Stimulated activated CD4-positive, alpha-beta T cell treated with anti-CD3 and anti-CD28 coated beads, Interleukin-4, amount 100 ng/mL, for 1 hour (primary cell): Measurements from ENCODE around the gene SMIM7.

Experiments used
- DNase-seq: peaks from one replicate; pipeline ENCODE4 v3.0.0-alpha.2; 2020

The SMIM7 gene

DNA sequence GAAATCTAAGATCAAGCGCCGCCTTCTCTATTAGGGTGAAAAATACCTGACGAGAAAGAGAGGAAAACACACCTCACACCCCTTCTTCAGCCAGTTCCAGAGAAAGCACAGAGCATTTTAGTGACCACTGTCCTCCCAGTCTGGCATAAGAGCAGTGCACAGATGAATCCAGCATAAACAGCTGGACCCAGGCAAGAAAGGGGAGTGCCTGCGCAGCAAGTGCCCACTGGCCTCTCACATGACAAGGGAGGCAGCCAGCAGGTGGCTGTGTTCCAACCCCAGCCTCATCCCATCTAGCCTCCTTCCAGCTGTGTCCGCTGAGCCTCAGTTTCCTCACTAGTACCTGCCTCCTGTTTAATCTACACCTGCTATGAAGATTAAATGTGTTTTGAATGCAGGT is 39.9 kb downstream of the SMIM7 start:
- no peak for DNase-seq

- DNase-seq, result no peak
Measured at GRCh38 chr19:16619457-16619856, 40.5 kb downstream of the SMIM7 start.

GRCh38 chr19:16618248-16618647 is 41.7 kb downstream of the SMIM7 start:
- DNase-seq, result no peak

- no peak for DNase-seq
Measured at GRCh38 chr19:16615808-16616207, 44.1 kb downstream of the SMIM7 start.

GRCh38 chr19:16614941-16615340 is 45.0 kb downstream of the SMIM7 start:
- no peak for DNase-seq

DNA sequence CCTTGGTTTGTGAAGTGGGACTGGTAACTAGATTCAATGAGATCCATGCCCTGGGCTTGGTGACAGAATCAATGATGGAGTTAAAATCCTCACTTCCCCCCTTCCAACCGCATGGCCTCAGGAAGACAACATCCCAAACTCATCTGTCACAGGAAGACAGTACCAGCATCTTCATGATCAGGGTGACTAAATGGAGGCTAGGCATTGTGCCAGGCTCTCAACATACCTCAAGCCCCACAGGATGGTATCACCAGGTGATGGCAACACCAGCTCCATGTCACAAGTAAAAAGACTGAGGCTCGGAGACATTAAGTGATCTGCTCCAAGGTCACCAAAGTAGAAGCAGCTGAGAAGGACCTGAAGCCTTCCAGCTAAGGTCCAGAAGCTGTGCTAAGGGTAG is 46.1 kb downstream of the SMIM7 start:
- DNase-seq, result no peak

DNA sequence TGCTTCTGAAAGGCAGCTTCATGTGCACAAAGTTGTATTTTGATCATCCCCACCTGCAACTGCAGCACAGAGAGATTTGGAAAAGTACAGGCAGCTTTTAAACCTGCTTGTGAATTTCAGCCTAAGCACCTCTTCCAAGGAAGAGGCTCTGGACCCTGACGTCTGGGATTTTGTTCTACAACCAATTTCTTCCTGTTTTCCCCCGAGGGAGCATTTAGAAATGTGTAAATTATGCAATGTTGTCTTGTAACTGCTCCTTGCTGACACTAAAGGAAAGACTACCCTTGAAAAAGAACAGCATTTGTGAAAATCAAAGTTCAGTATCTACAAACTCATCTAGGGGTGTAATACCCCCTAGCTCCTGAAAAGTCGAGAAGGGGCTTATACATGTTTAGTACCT is 47.3 kb downstream of the SMIM7 start:
- DNase-seq, result no peak

DNA sequence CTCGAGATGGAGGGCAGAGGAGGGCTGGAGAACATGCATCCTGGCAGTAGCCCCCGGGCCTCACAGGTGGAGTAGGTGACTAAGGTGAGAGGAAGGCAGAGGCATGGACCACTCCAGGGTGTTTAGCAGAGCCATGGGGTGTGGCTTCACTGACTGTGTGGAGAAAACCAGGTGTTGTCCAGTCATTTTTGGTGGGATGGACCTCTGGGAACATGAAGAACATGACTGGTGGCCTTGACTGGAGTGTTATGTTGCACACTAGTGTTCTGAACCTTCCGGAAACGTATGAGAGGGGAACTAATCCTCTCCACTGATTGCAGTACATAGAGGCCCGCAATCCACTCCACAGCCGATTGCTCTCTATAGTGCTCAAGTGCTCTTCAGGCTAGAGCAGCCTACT is 48.8 kb downstream of the SMIM7 start:
- DNase-seq, result no peak

DNA sequence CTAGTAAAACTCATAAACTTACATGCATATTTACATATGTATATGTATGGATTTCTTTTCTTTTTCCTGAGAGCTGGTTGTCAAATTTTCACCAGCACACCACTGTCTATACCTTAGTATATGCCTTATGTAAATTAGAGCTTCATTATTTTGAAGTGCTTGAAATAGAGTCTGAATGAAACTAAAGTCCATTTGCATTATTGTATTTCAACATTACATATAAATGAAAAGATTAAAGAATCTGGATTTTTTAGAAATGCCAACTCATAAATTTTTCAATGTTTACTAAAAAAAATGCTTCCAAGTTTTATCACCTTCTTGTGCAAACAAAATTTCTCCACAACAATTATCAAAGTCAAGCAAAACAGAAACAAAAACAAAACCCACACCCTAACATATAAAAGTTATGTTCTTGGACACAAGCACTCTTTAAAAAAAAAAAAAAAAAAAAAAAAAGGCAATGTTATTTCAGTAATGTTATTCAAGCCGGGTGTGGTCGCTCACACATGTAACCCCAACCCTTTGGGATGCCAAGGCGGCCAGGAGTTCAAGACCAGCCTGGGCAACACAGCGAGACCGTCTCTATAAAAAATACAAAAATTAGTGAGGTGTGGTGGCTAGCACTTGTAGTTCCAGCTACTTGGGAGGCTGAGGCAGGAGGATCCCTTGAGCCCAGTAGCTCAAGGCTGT is 50.3 kb downstream of the SMIM7 start:
- no peak for DNase-seq

- no peak for DNase-seq
Measured at GRCh38 chr19:16608290-16608739, 51.6 kb downstream of the SMIM7 start.

- no peak for DNase-seq
Measured at GRCh38 chr19:16607819-16608218, 52.1 kb downstream of the SMIM7 start.

GRCh38 chr19:16605553-16605994 is 54.4 kb downstream of the SMIM7 start:
- no peak for DNase-seq

- DNase-seq, result no peak
Measured at GRCh38 chr19:16605115-16605514, 54.8 kb downstream of the SMIM7 start.

GRCh38 chr19:16604615-16605014 is 55.3 kb downstream of the SMIM7 start:
- DNase-seq, result no peak

DNA sequence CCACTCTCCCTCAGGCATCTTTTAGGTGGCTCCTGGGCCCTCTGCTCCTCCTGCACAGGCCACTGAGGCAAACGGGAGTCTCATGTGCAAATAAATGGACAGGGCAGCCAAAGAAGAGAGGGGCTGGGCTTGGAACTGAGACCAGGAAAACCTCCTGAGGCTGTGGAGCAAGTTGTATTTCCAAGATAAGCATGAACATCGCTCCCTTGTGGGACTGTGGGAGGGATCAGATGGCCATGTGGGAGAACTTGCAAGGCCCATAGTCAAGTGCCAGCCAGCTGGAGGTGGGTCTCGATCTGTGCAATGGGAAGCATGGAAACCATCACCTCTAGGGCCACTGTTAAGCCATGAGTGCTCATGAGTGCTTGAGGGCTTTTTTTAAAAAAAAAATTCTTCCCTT is 56.9 kb downstream of the SMIM7 start:
- DNase-seq, result no peak

DNA sequence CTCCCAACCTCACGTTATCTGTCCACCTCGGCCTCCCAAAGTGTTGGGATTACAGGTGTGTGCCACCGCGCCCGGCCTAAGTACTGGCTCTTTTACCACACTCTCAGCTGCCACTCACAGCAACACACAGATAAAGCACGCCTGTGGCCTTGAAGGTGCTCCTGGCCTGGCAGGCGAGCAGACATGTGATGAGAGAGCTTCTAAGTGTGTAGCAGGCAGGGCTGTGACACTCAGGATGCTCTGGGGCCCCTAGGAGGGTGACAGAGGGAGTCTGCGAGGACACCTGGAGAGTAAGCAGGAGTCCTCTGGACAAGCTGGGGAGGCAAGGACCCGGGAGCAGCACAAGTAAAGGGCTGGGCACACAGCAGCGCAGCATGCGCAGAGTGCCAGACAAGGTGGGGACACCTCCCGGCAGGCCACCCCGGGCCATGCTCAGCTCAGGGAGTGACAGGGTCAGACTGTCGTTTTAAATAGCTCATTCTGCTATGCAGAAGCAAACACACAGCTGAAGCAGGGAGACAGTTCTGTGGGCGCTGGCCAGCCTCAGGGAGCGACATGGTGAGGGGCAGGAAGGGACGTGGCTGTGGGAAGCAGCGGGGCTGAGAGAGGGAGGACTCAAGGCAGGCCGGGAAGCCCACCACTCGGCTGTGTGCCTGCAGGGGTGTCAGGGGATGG is 58.4 kb downstream of the SMIM7 start:
- no peak for DNase-seq

DNA sequence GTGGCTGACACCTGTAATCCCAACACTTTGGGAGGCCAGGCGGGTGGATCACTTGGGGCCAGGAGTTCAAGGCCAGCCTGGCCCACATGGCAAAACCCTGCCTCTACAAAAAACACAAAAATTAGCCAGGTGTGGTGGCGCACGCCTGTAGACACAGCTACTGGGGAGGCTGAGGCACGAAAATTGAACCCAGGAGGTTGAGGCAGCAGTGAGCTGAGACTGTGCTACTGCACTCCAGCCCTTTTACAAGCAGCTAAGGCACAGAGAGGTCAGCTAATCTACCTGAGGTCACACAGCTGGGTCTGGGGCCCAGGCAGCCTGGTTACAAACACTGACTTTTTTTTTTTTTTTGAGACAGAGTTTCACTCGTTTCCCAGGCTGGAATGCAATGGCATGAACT is 59.1 kb downstream of the SMIM7 start:
- DNase-seq, result no peak

DNA sequence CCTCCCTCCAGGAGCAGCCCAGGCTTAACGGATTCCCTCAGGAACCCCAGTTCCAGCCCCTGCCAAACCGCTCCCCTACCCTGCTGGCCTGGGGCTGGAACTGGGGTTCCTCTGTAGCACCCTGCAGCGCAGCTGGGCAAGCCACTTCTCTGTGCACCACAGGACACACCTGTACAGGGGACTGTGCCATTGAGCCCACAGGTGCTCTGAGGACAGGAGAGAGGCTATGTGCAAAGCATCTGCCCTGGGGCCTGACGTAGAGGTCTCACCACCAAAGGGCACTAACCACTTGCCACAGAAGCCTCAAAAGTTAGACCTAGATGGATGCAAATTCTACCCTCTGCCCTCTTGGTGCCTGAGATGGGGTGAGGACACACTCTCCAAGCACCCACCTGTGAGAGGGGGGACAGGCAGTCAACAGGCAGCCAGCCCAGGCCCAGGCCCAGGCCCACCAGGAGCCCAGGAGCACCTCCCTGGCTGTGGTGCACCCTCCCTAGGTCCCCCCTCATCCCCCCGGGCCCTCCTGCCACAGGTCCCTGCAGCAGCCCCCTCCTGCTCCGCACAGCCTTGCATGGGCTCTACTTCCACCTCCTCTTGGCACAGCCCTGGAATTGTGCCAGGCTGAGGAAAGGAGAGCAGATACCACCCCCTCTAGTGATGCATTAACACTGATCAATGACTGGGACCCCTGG is 60.1 kb downstream of the SMIM7 start:
- no peak for DNase-seq

- DNase-seq, result no peak
Measured at GRCh38 chr19:16598848-16599247, 61.1 kb downstream of the SMIM7 start.

DNA sequence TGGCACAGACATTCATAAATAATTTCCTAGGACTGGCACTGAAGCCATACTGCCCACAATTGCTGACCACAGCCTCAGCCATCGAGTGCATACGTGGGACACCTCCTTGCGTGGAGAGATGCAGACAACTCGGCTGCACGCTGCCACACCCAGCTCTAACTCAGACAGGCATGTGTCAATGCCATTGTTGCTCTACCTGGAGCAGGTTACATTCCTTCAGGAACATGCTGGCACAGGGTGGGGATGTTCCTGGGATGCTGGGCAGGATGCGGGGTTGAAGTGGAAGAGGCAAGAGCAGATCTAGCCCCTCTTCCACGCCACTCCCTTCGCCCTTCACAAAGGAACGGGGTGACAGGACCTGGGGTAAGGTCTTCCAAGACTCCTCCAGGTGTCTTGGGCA is 63.5 kb downstream of the SMIM7 start:
- no peak for DNase-seq
